ENCODE measurements around the gene PDPN. TPM values are rescaled to one million over a fixed set of nuclear protein-coding genes. Genes with fewer than 3 reads are reported as not detected.

Gene PDPN
- not detected for polyA plus RNA-seq (2012; ENCODE audit: insufficient read length, low read depth)

GRCh38 chr1:13583595-13583965 is at the start of gene PDPN:
TSS of gene PDPN (plus strand) at chr1:13583832. CDS start at chr1:13584034, 202 bp downstream.
- no peak for TF ChIP-seq POLR2AphosphoS5 (IDR thresholded peaks at IDR 0.05; ENCODE audit: low read depth, low read length)
- TF ChIP-seq FOXP2 (optimal IDR thresholded peaks at IDR 0.05; ENCODE audit: borderline replicate concordance, extremely low read depth, extremely low read length, insufficient read depth), result no peak
- no peak for TF ChIP-seq SIN3A (IDR thresholded peaks at IDR 0.05; ENCODE audit: borderline replicate concordance, insufficient read depth, low read length)
- no peak for TF ChIP-seq REST (IDR thresholded peaks at IDR 0.05; ENCODE audit: insufficient read depth in 1 of 2, low read depth in 2 of 2, low read length in 2 of 2)
- TF ChIP-seq TAF1 (IDR thresholded peaks at IDR 0.05; ENCODE audit: borderline replicate concordance, insufficient read depth, low read length), result no peak

- TF ChIP-seq POLR2AphosphoS5 (IDR thresholded peaks at IDR 0.05; ENCODE audit: low read depth, low read length) (no peak), REST (IDR thresholded peaks at IDR 0.05; ENCODE audit: insufficient read depth in 1 of 2, low read depth in 2 of 2, low read length in 2 of 2) (no peak), SIN3A (IDR thresholded peaks at IDR 0.05; ENCODE audit: borderline replicate concordance, insufficient read depth, low read length) (no peak), TAF1 (IDR thresholded peaks at IDR 0.05; ENCODE audit: borderline replicate concordance, insufficient read depth, low read length) (no peak), FOXP2 (optimal IDR thresholded peaks at IDR 0.05; ENCODE audit: borderline replicate concordance, extremely low read depth, extremely low read length, insufficient read depth) (no peak)
Measured at GRCh38 chr1:13535227-13535626, 48.4 kb upstream of the PDPN start.

- no peak for TF ChIP-seq REST (IDR thresholded peaks at IDR 0.05; ENCODE audit: insufficient read depth in 1 of 2, low read depth in 2 of 2, low read length in 2 of 2)
- TF ChIP-seq TAF1 (IDR thresholded peaks at IDR 0.05; ENCODE audit: borderline replicate concordance, insufficient read depth, low read length), result no peak
- TF ChIP-seq FOXP2 (optimal IDR thresholded peaks at IDR 0.05; ENCODE audit: borderline replicate concordance, extremely low read depth, extremely low read length, insufficient read depth), result no peak
- no peak for TF ChIP-seq POLR2AphosphoS5 (IDR thresholded peaks at IDR 0.05; ENCODE audit: low read depth, low read length)
Measured at GRCh38 chr1:13536571-13536970, 47.1 kb upstream of the PDPN start.

- TF ChIP-seq REST (IDR thresholded peaks at IDR 0.05; ENCODE audit: insufficient read depth in 1 of 2, low read depth in 2 of 2, low read length in 2 of 2) (no peak), POLR2AphosphoS5 (IDR thresholded peaks at IDR 0.05; ENCODE audit: low read depth, low read length) (no peak), SIN3A (IDR thresholded peaks at IDR 0.05; ENCODE audit: borderline replicate concordance, insufficient read depth, low read length) (no peak), TAF1 (IDR thresholded peaks at IDR 0.05; ENCODE audit: borderline replicate concordance, insufficient read depth, low read length) (no peak), FOXP2 (optimal IDR thresholded peaks at IDR 0.05; ENCODE audit: borderline replicate concordance, extremely low read depth, extremely low read length, insufficient read depth) (no peak)
Measured at GRCh38 chr1:13538832-13539231, 44.8 kb upstream of the PDPN start.

- TF ChIP-seq FOXP2 (optimal IDR thresholded peaks at IDR 0.05; ENCODE audit: borderline replicate concordance, extremely low read depth, extremely low read length, insufficient read depth), result no peak
- TF ChIP-seq TAF1 (IDR thresholded peaks at IDR 0.05; ENCODE audit: borderline replicate concordance, insufficient read depth, low read length), result no peak
- no peak for TF ChIP-seq SIN3A (IDR thresholded peaks at IDR 0.05; ENCODE audit: borderline replicate concordance, insufficient read depth, low read length)
- no peak for TF ChIP-seq REST (IDR thresholded peaks at IDR 0.05; ENCODE audit: insufficient read depth in 1 of 2, low read depth in 2 of 2, low read length in 2 of 2)
- no peak for TF ChIP-seq POLR2AphosphoS5 (IDR thresholded peaks at IDR 0.05; ENCODE audit: low read depth, low read length)
Measured at GRCh38 chr1:13539683-13540082, 43.9 kb upstream of the PDPN start.
